GM18507 (cell line): ENCODE measurements around the gene SMIM5.

Source experiments
- DNase-seq: peaks from one replicate; pipeline ENCODE4 v3.0.0; 2011; ENCODE audit warnings: low read depth; ENCODE audit not compliant: insufficient read length; ENCODE audit errors: extremely low spot score
- FAIRE-seq: peaks from 2 replicates; lab custom pipeline; 2011; peaks lifted over from hg19 to GRCh38; lab: Jason Lieb, UNC

SMIM5 gene

DNA sequence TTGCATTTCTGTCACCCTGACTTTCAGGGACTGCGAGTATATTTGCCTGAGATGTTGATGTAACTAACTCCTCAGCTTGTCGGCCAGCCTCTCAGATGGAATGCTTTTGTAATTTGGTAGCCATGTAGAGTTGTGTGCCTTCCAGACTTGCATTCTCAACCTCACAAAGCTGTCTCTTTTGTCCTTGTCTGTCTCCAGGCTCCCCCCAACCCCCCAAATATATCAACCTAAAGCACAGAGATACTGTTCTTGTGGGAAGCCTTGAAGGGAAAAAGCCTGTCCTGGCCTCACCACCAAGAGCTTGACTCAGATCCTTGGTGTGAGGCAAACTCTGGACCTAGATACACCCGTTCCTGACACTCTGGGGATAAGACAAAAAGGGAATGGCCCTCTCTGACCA, 52.3 kb downstream of the SMIM5 start:
- FAIRE-seq (no peak), DNase-seq (no peak)

DNA sequence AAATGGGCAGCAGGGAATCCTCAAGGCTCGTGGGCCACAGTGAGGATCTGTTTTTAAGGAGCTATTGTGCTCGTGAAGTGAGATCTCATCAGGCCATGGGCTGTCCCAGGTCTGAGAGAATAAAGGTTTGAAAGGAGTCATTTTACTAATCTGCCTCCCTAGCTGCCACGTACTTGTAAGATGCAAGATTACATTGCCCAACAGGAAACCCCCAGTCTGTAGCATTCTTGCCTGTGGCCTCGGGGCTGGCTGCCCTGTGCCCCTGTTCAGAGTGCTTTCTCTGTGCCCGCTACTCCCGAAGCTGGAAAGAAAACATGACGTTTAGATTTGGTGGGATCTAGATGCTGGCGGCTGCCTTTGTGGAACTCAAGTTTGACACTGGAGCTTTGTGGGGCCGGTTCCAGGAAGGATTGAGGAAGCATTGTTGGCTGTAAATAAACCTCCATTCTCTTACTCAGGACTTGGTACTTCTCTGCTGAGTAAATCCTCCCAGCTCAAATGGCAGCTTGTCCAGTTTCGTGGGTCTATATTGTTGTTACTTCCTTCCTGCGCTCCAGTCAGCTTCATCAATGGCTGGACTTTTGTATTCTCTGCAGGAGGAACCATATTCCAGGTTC, 55.1 kb downstream of the SMIM5 start:
- FAIRE-seq (no peak), DNase-seq (no peak)

DNA sequence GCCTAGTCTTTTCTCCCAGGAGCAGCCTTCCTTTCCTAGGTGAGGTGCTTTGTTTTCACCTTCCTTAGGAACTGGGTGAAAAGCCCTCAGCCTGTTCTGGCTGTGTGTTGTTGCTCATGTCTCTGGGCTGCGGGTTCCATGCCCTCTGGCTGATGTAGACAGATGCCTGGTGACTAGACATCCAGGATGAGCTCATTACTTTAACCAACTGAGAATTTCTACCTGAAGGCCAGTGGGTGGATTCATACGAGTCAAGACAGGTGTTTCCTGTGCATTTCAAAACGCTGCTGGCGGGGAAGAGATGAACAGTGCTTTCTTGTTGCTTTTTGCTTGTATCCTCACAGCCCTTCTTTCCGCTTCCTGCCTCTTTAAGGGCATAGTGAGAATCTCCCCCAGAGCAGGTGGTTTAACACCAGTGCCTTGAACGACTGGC, 56.2 kb downstream of the SMIM5 start:
- FAIRE-seq (no peak), DNase-seq (no peak)
